Islet precursor cell (in vitro differentiated cells): ENCODE data around the gene CFLAR.
"Not testable (repeated sequence)": the region's sequence is repeated elsewhere in the genome, so short reads cannot be mapped to it uniquely, and the experiment has no call there.

ENCODE experiments used
- DNase-seq: peaks from one replicate; pipeline ENCODE4 v3.0.0-alpha.2; 2018

Gene CFLAR

GRCh38 chr2:201116115-201116958 lies at the start of gene CFLAR:
Gene CFLAR, plus strand, starts transcription at chr2:201116164. Its CDS starts 13,702 bp downstream, at chr2:201129866.
- peak; percentile 81 for DNase-seq

GRCh38 chr2:201070948-201071478 lies 45.0 kb upstream of the CFLAR start:
- DNase-seq: no peak

GRCh38 chr2:201071479-201072200 lies 44.3 kb upstream of the CFLAR start, which contains the start of the genes HYCC2 and NDUFB3:
Gene HYCC2, minus strand, starts transcription at chr2:201071671. Its CDS starts 47,662 bp downstream, at chr2:201024009.
Gene NDUFB3, plus strand, starts transcription at chr2:201072001. Its CDS starts 6,882 bp downstream, at chr2:201078883.
- peak; percentile 97 for DNase-seq

- DNase-seq: no peak
Observed at GRCh38 chr2:201072201-201072530, 43.8 kb upstream of the CFLAR start.

- no peak for DNase-seq
Observed at GRCh38 chr2:201073071-201073470, 42.9 kb upstream of the CFLAR start.

GRCh38 chr2:201074996-201075395 lies 41.0 kb upstream of the CFLAR start:
- no peak for DNase-seq

GRCh38 chr2:201084863-201085262 lies 31.1 kb upstream of the CFLAR start:
- DNase-seq: no peak

GRCh38 chr2:201090574-201090973 lies 25.4 kb upstream of the CFLAR start:
- no peak for DNase-seq

- DNase-seq: no peak
Observed at GRCh38 chr2:201093573-201093972, 22.4 kb upstream of the CFLAR start.

GRCh38 chr2:201100497-201100896 lies 15.5 kb upstream of the CFLAR start:
- DNase-seq: no peak

- DNase-seq: no peak
Observed at GRCh38 chr2:201105759-201106158, 10.2 kb upstream of the CFLAR start.

- no peak for DNase-seq
Observed at GRCh38 chr2:201107624-201108023, 8.3 kb upstream of the CFLAR start.

GRCh38 chr2:201108341-201108740 lies 7.6 kb upstream of the CFLAR start:
- no peak for DNase-seq

- no peak for DNase-seq
Observed at GRCh38 chr2:201109186-201109585, 6.8 kb upstream of the CFLAR start.

GRCh38 chr2:201110615-201111014 lies 5.3 kb upstream of the CFLAR start:
- no peak for DNase-seq

GRCh38 chr2:201111096-201111495 lies 4.9 kb upstream of the CFLAR start:
- DNase-seq: no peak

- no peak for DNase-seq
Observed at GRCh38 chr2:201114350-201114749, 1.6 kb upstream of the CFLAR start.

GRCh38 chr2:201114846-201115245 lies 1.1 kb upstream of the CFLAR start:
- DNase-seq: peak; percentile 74

- DNase-seq: peak; percentile 67
Observed at GRCh38 chr2:201116959-201117734, 1.2 kb downstream of the CFLAR start.

- not testable (repeated sequence) for DNase-seq
Observed at GRCh38 chr2:201117735-201118094, 1.8 kb downstream of the CFLAR start.

- peak; percentile 94 for DNase-seq
Observed at GRCh38 chr2:201118121-201118960, 2.4 kb downstream of the CFLAR start.
